CD4-positive, alpha-beta T cell treated with Interleukin-4 for 1 hour (primary cell): ENCODE results near the gene SH3D19.

ENCODE experiments used
- DNase-seq, 2 donors: peaks; one replicate each; pipeline ENCODE4 v3.0.0-alpha.2; 2020 to 2022

The SH3D19 gene

DNA sequence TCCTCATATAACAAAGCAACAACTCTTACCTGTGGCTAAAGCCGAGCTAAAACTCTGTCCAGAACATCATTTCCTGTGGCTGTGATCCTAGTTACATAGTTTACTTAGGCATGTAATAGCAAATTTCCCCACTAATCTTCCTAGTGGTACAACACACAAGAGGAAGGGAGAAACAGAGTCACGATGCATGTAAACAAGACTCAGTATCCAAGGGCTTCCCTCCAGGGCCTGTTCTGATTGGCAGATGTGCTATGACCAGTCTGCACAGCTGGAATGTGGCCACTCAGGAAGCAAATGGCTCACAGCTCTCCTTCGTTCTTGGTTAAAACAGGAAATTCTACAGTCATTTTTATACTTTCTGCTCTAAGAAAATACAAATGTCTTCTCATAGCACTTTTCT is 97.7 kb downstream of the SH3D19 start:
- no peak for DNase-seq

DNA sequence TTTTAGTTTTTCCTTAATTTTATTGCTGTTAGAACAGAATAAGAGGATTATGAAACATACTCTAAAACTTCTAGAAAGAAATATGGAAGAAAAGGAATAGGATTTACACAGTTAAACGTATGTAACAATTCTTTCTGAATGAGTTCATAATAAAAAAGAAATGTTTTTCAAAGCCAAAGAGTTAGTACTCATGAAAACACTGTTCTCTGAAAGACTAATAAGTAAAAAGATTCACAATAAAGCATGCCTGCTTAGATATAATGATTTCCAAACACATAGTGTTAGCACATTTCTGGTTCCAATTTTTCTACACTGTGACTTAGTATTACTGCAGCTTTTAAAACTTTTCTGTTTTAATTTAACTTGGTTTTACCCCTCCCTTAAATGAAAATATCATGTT is 98.2 kb downstream of the SH3D19 start:
- no peak for DNase-seq

DNA sequence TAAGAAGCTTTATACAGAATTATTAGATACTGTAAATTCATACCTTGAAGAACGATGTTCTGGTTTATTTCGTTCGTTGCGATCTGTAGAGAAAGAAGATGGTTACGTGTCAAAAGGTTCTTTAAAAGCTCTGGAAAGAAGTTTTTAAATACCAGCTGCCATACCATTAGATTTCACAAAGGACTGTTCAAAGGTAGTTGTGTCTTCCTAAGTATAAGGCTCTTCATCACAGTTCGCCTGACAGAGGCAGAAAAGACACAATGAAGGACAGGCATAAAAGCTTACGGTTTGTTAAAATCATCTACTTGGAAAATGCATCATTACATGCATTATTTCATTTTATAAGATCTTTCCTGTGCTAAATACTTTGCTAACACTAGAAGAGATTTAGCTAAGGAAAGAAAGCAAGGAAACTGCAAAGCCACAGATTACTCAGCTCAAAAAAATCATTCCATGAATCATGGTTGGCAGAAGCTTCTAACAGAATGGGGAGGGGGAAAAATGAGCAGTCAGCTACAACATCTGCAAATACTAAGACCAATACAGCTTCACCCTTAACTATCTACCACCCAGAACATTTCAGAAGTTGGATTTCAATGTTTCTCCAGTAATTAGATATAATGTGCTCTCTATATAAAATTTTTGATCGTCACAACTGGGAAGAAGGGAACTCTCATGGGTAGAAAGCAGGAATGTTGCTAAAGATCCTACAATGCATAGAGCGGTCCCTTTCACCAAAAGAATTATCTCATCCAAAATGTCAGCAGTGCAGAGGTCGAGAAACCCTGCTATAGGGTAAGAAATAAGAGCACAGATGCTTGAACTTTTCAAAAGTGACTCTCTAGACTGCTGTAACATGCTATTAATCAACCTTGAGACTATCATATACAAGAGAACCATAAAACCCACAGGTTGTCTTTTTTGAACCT is 99.1 kb downstream of the SH3D19 start:
- DNase-seq: no peak

DNA sequence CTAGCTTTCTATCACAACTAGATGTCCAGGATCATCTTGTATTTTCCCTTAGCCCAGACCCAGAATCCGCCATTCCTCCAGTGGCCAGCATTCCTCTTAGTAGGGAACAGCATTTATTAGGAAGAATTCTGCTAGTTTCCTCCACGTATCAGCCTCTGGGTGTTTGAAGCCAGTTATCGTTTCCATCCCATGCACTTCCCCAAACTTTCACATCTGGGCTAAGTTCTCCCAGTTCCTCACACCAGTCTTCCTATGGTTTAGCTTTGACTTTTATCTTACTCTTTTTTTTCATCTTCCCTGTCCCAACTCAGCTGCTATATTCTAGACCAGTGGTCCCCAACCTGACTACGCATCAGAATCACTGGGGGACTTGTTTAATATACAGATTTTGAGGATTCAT is 101.9 kb downstream of the SH3D19 start:
- no peak for DNase-seq

- DNase-seq: no peak
Observed at GRCh38 chr4:151219948-151220347, 105.5 kb downstream of the SH3D19 start.

GRCh38 chr4:151219091-151219490 is 106.3 kb downstream of the SH3D19 start:
- no peak for DNase-seq

GRCh38 chr4:151218343-151218742 is 107.1 kb downstream of the SH3D19 start:
- no peak for DNase-seq

DNA sequence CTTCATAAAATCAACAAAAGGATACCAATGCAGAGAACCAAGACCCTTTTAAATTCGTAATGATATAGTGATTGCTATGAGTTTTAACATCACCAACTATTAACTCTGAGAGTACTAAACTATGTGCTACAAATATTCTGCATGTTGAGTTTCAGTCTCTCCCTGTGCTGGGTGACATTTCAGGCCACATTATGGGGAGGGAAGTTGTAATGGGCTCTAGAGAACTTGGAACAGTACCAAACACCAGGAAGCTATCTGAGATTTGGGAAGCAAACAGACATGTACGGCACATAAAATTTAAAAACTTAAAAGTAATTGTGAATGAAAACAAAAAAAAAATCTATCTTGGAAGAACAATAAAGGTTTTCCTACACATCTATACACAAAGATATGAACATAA is 108.1 kb downstream of the SH3D19 start:
- DNase-seq: no peak

- DNase-seq: no peak
Observed at GRCh38 chr4:151215295-151215694, 110.1 kb downstream of the SH3D19 start.

- DNase-seq: no peak
Observed at GRCh38 chr4:151207868-151208267, 117.5 kb downstream of the SH3D19 start.

DNA sequence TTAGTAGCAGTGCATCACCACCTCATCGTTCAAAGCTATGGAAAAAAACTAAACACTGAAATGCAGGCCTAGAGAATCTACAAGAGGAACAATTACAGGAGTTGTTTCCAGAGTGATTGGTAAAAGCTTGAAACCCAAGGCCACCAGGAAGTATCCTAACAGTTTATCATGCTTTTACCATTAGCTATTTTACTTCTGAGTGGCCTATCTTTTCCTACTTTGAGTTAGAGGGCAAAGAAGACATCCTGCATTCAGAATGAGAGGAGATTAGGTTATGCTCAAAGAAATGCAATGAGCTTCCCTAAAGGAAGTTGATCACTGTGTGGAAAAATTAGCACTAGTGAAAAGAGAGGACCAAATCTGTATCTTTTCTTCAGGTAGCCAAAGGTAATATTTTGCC is 118.2 kb downstream of the SH3D19 start:
- DNase-seq: no peak

GRCh38 chr4:151206241-151207005 is 119.0 kb downstream of the SH3D19 start:
- no peak for DNase-seq

DNA sequence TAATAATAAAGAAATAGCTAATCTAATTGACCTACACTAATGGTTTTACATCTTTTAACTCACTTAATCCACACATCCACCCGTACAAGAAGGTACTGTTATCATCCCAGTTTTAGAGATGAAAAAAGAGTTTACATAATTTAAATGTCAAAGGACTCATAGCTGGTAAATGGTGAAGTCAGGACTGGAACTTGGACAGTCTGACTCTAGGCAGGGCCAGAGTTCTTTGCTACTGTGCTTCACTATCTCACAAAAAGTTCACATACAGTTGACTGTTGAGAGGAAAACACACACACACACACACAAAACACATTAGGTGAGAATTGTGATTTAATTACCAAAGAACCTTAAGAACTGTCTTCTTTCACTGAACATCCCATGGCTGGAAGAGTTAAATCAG is 119.7 kb downstream of the SH3D19 start:
- no peak for DNase-seq

DNA sequence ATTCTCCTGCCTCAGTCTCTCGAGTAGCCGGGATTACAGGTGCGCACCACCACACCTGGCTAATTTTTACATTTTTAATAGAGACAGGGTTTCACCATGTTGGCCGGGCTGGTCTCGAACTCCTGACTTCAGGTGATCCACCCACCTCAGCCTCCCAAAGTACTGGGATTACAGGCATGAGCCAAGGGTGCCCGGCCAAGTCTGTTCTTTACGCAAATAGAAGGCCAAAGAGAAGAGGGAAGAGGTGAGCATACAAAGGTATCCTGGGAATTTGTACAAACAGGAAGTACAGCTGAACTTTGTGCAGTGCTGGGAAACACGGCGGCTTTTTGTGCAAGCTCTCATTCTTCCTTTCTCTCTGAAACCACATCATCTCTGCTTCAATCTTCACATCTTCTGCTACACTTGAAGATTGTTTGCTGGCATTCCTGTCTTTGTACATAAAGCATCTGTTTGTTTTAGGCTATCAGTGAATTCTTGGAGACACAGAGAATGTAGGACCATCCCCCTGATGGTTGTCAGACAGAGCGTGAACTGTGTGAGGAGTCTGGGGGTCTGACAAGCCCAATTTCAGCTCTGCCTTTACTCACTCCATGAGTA is 120.4 kb downstream of the SH3D19 start:
- DNase-seq: no peak

DNA sequence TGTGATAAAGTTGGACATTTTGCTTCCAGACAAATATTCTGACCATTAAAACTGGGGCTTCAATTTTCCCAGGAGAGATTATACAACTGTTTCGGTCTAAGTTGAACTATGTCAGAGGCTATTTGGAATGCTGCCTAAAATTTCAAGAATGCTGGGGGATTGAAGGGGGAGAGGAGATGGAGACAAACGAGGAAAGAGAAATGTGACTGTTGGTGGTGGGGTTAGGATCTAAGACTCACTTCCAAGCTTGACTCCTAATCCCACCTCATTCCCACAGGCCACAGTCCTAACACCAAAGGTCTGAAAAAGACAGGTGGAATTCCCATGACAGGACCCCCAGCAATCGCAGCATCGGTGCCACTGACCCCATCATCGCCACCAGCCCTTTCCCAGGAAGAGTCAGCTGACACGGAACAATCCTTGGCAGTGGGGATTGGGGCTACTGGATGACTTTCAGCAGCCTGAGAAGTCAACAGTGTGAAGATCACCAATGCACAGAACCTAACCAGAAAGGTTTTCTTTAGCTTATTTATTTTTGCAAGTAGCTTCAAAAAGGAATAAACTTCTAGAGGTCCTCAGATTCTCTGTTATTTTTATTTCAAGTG is 122.5 kb downstream of the SH3D19 start:
- DNase-seq: no peak

DNA sequence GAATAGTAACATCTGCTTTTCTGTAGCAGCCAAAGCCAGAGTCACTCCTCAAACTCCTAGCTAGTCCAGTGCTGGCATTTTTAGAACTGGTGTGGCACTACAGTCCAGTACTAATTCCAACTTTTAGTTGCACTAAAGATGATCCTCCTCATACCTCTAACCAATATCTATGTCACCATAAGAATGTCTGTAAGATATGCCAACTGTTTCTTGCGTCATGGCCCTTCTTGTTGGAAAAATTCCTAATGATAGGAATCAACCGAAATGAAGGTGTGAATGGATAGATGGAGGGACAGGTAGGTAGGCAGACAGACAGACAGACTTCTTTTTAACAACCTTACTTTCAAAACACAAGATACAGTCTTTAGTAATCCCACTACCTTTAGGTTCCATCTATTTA is 123.0 kb downstream of the SH3D19 start:
- no peak for DNase-seq

- no peak for DNase-seq
Observed at GRCh38 chr4:151199319-151200190, 125.8 kb downstream of the SH3D19 start.

- no peak for DNase-seq
Observed at GRCh38 chr4:151198748-151199147, 126.7 kb downstream of the SH3D19 start.

GRCh38 chr4:151197247-151197646 is 128.2 kb downstream of the SH3D19 start:
- DNase-seq: no peak

- DNase-seq: no peak
Observed at GRCh38 chr4:151195801-151196200, 129.6 kb downstream of the SH3D19 start.

- no peak for DNase-seq
Observed at GRCh38 chr4:151193414-151193813, 132.0 kb downstream of the SH3D19 start.

DNA sequence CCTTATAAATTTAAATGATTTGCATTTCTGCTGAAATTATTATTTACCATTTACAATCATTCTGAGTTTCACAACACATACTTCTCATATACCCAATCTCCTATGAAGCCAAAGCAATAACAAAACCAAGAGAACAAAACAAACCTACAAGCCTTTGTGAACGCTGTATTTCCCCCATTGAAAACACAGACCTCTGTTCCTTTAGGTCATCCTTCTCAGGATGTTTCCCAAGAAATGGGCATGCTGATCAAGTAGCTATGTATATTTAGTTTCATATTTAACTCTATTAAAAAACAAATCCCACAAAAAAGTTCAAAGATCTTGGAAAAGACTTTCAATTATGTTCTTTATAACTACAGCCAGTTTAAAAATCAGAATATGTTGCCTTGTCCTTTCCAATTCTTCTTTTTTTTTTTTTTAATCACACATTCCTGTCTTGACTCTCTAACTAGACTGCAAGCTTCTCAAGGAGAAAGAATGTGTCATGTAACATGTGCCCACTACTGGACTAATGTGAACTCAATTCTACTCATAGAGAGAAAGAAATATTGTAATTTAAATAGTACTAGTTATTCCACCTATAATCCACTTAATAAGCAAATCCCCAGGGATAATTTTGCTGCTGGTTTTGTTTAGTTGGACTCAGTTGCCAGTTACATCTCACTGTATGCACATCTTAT is 132.7 kb downstream of the SH3D19 start:
- no peak for DNase-seq
